Mucosa of stomach (tissue), 1 donor: ENCODE measurements around the gene ISYNA1.

Source experiments
- H3K27me3 ChIP-seq: one replicate; pipeline ENCODE4 v1.7.0; 2013; ENCODE audit warnings: mild to moderate bottlenecking, low read length; ENCODE audit not compliant: control insufficient read depth, insufficient read depth
- H3K36me3 ChIP-seq: one replicate; pipeline ENCODE4 v1.7.0; 2013; ENCODE audit warnings: low read length; ENCODE audit not compliant: control insufficient read depth, insufficient read depth
- H3K4me1 ChIP-seq: one replicate; pipeline ENCODE4 v1.7.0; 2013; ENCODE audit warnings: mild to moderate bottlenecking, low read length; ENCODE audit not compliant: control insufficient read depth, insufficient read depth
- H3K4me3 ChIP-seq: one replicate; pipeline ENCODE4 v1.7.0; 2013; ENCODE audit warnings: low read length
- H3K9ac ChIP-seq: one replicate; pipeline ENCODE4 v1.7.0; 2013; ENCODE audit warnings: mild to moderate bottlenecking, low read length, moderate library complexity
- H3K9me3 ChIP-seq: one replicate; pipeline ENCODE4 v1.7.0; 2013; ENCODE audit warnings: mild to moderate bottlenecking, low read length, moderate library complexity; ENCODE audit not compliant: control insufficient read depth
- donor health status: Pancreatic carcinoma.

The ISYNA1 gene

DNA sequence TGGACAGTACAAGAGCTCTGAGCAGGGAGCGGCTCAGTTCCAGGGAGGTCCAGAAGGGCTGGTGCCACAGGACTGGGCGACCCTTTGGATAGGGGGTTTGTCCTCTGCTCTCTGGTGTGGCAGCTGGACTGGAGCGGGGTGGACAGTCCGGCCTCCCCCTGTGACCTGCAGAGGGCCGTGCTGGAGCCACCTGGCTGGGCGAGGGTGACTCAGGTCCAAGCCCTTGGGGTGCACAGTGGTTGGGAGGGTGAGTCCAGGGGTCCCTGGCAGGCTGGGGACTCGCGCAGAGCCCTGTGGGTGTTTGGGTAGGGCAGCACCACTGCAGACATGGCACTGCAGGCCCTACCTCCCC lies 11.5 kb downstream of the ISYNA1 start:
- Histone ChIP-seq H3K27me3 (no peaks in the 10 kb centered on the region), H3K9me3 (no peaks in the 10 kb centered on the region), H3K9ac (peak overlapping the region; percentile 15), H3K4me1 (peaks cover 51% of the 10 kb centered on the region), H3K36me3 (no peaks in the 10 kb centered on the region), H3K4me3 (no peak overlapping the region)

- Histone ChIP-seq H3K9ac (peak overlapping the region; percentile 15), H3K36me3 (no peaks in the 10 kb centered on the region), H3K27me3 (no peaks in the 10 kb centered on the region), H3K4me1 (peaks cover 57% of the 10 kb centered on the region), H3K9me3 (no peaks in the 10 kb centered on the region), H3K4me3 (no peak overlapping the region)
These were observed 12.2 kb downstream of the ISYNA1 start for GRCh38 chr19:18425515-18426415.

GRCh38 chr19:18424890-18425514 lies 12.9 kb downstream of the ISYNA1 start:
- H3K27me3 ChIP-seq: no peaks in the 10 kb centered on the region
- peaks cover 60% of the 10 kb centered on the region for H3K4me1 ChIP-seq
- H3K4me3 ChIP-seq: no peak overlapping the region
- H3K36me3 ChIP-seq: no peaks in the 10 kb centered on the region
- H3K9ac ChIP-seq: no peak overlapping the region
- no peaks in the 10 kb centered on the region for H3K9me3 ChIP-seq

GRCh38 chr19:18424122-18424889 lies 13.6 kb downstream of the ISYNA1 start:
- Histone ChIP-seq H3K36me3 (no peaks in the 10 kb centered on the region), H3K4me1 (peaks cover 53% of the 10 kb centered on the region), H3K9ac (peak overlapping the region; percentile 39)

DNA sequence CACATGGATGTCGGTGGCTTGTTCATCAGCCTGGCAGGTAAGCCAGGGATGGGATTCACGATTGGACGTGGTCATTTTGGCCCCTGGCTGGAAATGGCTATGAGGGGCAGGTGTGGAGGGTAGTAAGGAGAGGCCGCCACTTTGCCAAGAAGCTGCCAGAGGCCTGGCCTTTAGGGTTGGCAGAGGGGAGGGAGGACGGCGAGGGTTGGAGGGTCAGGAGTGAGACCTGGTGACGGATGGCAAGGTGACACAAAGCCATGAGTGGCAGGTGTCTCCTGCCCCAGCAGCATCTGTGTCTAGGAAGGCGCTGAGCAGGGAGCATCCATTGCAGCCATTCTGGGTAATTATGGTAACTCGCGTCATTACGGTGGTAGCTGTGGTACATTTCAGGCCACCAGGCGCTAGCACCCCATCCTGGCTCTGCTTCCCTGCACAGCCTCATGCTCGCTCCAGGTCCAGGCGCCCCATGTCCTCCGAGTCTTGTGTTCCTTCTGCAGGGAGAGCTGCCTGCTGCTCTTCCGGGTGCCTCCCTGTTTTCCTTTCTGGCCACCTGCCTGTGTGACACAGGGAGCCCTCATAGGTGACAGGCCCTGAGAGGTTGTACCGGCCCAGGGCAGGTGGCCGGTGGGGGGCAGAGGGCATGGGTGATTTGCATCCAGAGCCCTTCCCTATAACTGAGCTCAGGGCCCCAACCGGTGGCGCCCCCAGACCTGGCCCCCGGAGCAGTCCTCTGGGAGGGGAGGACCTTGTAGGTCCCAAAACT lies 14.5 kb downstream of the ISYNA1 start:
- H3K27me3 ChIP-seq: peaks cover 2% of the 10 kb centered on the region
- no peak overlapping the region for H3K4me3 ChIP-seq
- H3K4me1 ChIP-seq: peaks cover 51% of the 10 kb centered on the region
- no peaks in the 10 kb centered on the region for H3K9me3 ChIP-seq
- no peaks in the 10 kb centered on the region for H3K36me3 ChIP-seq
- H3K9ac ChIP-seq: peak overlapping the region; percentile 39

More at GRCh38 chr19:18424122-18424889, 13.6 kb downstream of the ISYNA1 start:
- Histone ChIP-seq H3K27me3 (no peaks in the 10 kb centered on the region), H3K4me3 (no peak overlapping the region), H3K9me3 (no peaks in the 10 kb centered on the region)

- Histone ChIP-seq H3K4me3 (no peak overlapping the region), H3K9ac (no peak overlapping the region), H3K36me3 (no peaks in the 10 kb centered on the region), H3K4me1 (peaks cover 55% of the 10 kb centered on the region), H3K27me3 (peaks cover 10% of the 10 kb centered on the region), H3K9me3 (no peaks in the 10 kb centered on the region)
These were observed 15.3 kb downstream of the ISYNA1 start for GRCh38 chr19:18422530-18423191.

GRCh38 chr19:18421371-18421959 lies 16.5 kb downstream of the ISYNA1 start:
- Histone ChIP-seq H3K27me3 (peaks cover 14% of the 10 kb centered on the region), H3K9ac (peak overlapping the region; percentile 12)

DNA sequence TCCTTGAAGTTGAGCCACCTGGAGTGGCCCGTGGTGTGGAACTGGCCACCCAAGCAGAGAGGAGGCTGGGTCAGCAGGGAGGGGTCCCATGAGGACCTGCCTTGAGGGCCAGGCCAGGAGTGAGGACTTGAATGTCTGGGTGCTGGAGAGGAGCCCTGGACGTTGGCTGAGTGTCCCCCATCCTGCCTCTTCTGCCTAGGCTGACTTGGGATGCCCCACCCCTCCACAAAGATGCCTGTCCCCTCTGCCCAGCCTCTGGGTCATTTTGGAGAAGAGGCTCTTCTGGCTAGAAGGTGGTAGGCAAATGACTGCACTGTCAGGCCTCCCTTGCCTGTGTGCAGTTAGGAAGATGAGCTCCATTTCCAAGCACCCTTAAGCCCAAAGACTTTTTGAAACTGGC lies 17.0 kb downstream of the ISYNA1 start:
- Histone ChIP-seq H3K9ac (peak overlapping the region; percentile 12), H3K4me3 (no peak overlapping the region), H3K36me3 (no peaks in the 10 kb centered on the region), H3K27me3 (peaks cover 14% of the 10 kb centered on the region), H3K9me3 (no peaks in the 10 kb centered on the region), H3K4me1 (peaks cover 70% of the 10 kb centered on the region)

More at GRCh38 chr19:18421371-18421959, 16.5 kb downstream of the ISYNA1 start:
- Histone ChIP-seq H3K9me3 (no peaks in the 10 kb centered on the region), H3K36me3 (no peaks in the 10 kb centered on the region), H3K4me1 (peaks cover 67% of the 10 kb centered on the region), H3K4me3 (no peak overlapping the region)

DNA sequence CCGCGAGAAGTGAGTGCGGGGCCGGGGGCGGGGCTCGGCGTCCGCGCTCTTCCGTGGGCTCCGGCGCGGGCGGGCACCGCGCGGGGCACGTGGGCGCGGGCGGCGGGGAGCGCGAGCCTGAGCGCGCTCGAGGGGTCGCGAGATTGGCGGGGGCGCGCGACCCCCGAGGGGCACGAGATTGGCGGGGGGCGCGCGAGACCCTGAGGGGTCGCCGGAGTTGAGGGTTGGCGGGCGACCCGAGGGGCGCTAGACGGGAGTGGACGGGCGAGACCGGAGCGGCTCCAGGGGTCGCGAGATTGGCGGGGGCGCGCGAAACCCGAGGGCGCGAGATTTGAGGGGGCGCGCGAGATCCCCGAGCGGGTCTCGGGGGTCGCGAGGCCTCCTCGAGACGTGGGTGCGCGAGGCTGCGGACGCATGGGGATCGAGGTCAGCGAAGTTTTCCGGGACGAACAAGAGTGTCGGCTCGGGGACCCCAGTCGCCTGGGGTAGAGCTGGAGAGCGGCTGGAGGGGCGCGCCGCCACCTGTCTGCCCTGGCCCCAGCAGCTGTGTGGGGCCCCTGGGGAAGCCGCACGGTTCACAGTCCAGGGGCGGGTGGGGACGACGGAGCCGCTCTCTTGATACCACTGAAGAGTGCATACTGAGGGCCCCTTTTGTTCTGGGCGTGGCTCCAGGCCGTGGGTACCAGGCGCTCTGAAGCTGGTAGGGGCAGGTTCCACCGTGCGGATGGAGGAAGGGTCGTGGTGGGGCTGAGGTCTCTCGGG lies 18.1 kb downstream of the ISYNA1 start:
- Histone ChIP-seq H3K4me1 (peaks cover 74% of the 10 kb centered on the region), H3K36me3 (no peaks in the 10 kb centered on the region), H3K4me3 (no peak overlapping the region), H3K27me3 (peaks cover 14% of the 10 kb centered on the region), H3K9ac (peak overlapping the region; percentile 65), H3K9me3 (no peaks in the 10 kb centered on the region)

GRCh38 chr19:18419195-18419698 lies 18.7 kb downstream of the ISYNA1 start, which contains the start of gene SSBP4:
Gene SSBP4, plus strand, starts transcription at chr19:18419398. Its CDS starts 251 bp downstream, at chr19:18419649.
- no peaks in the 10 kb centered on the region for H3K36me3 ChIP-seq
- peaks cover 80% of the 10 kb centered on the region for H3K4me1 ChIP-seq
- peaks cover 14% of the 10 kb centered on the region for H3K27me3 ChIP-seq
- peak within 1 kb of the TSS; percentile 65 for H3K9ac ChIP-seq
- H3K9me3 ChIP-seq: no peaks in the 10 kb centered on the region
- H3K4me3 ChIP-seq: peak within 1 kb of the TSS; percentile 51
